ENCODE measurements around the gene ICAM5. TPM values are rescaled to one million over a fixed set of nuclear protein-coding genes. Genes with fewer than 3 reads are reported as not detected.

ICAM5 gene
- total and polyA plus RNA-seq, 2 experiments from 2014 or later = 0.23 to 0.57 TPM

GRCh38 chr19:10327793-10328192 lies 38.0 kb downstream of the ICAM5 start:
- no peak for DNase-seq (ENCODE audit: low spot score)
- TF ChIP-seq EZH2phosphoT487 (IDR thresholded peaks at IDR 0.05; ENCODE audit: low read depth, severe bottlenecking, unreplicated experiment) = no peak
- TF ChIP-seq CTCF (IDR thresholded peaks at IDR 0.05; ENCODE audit: poor library complexity) = no peak
- no peak for TF ChIP-seq EZH2 (IDR thresholded peaks at IDR 0.05; ENCODE audit: borderline replicate concordance)
- Histone ChIP-seq H3K27me3 (no peaks in the 10 kb centered on the region), H3K9me2 (replicated peaks; ENCODE audit: insufficient read depth) (no peaks in the 10 kb centered on the region), H3K27ac (no peak overlapping the region), H3K9me3 (ENCODE audit: low read depth) (no peaks in the 10 kb centered on the region), H3K36me3 (replicated peaks; ENCODE audit: insufficient read depth, low read depth) (no peaks in the 10 kb centered on the region), H4K20me1 (ENCODE audit: insufficient read depth, poor library complexity, severe bottlenecking) (peaks cover 21% of the 10 kb centered on the region), H3K4me1 (ENCODE audit: insufficient read depth) (peaks cover 8% of the 10 kb centered on the region), H3K4me3 (no peak overlapping the region), H3K4me2 (no peak overlapping the region), H2AFZ (no peak overlapping the region), H3K79me2 (peaks cover 40% of the 10 kb centered on the region)
- WGBS (ENCODE audit: low lambda C conversion rate, missing lambda C conversion rate) = 95% methylated on average over 7 of the region's 7 CpGs

DNA sequence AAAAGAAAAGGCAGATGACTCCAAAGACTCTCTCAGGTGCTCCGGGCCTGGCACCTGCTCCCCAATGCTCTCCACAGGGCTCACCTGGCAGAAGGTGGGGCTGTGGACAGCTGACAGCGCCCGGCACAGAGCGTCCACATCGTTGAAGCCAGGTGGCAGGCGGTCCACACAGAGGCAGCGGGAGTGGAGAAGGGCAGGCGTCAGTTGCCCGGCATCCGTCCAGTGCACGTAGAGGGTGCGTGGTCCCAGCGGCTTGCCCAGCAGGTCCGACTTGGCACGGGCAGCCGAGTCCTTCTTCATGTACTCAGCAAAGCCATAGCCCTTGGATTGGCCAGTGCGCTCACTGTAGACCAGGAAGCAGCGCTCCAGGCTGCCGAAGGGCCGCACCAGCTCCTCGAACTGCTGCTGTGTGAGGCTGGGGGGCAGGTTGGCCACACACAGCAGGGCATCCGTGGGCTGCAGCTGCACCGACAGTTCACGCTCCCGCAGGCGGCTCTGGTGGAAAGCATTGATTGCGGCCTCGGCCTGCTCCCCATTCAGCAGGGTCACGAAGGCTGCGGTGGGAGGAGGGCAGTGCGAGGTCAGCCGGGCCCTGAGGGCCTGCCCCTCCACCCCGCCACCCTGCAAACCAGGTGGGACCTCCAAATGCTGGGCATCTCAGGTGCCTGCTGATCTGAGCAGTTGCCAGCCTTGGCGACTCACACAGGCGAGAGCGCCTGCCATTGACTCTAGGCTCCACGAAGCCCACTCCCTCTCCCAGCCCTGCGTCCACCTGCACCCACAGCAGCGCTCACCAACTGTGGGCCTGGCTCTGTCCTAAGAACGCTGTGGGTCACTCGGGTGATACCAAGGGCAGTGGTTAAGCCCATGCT lies 39.0 kb downstream of the ICAM5 start:
- H3K79me2 ChIP-seq = peaks cover 42% of the 10 kb centered on the region
- no peaks in the 10 kb centered on the region for H3K36me3 ChIP-seq (replicated peaks; ENCODE audit: insufficient read depth, low read depth)
- H3K4me2 ChIP-seq = no peak overlapping the region
- H3K9me3 ChIP-seq (ENCODE audit: low read depth) = no peaks in the 10 kb centered on the region
- no peaks in the 10 kb centered on the region for H3K27me3 ChIP-seq
- H3K4me1 ChIP-seq (ENCODE audit: insufficient read depth) = peaks cover 8% of the 10 kb centered on the region
- no peak for TF ChIP-seq CTCF (IDR thresholded peaks at IDR 0.05; ENCODE audit: poor library complexity)
- TF ChIP-seq EZH2 (IDR thresholded peaks at IDR 0.05; ENCODE audit: borderline replicate concordance) = no peak
- no peak for TF ChIP-seq EZH2phosphoT487 (IDR thresholded peaks at IDR 0.05; ENCODE audit: low read depth, severe bottlenecking, unreplicated experiment)
- no peak for DNase-seq (ENCODE audit: low spot score)
- WGBS (ENCODE audit: low lambda C conversion rate, missing lambda C conversion rate) = 98% methylated on average over 41 of the region's 41 CpGs
- H3K4me3 ChIP-seq = no peak overlapping the region
- no peaks in the 10 kb centered on the region for H3K9me2 ChIP-seq (replicated peaks; ENCODE audit: insufficient read depth)
- H3K27ac ChIP-seq = no peak overlapping the region
- peaks cover 22% of the 10 kb centered on the region for H4K20me1 ChIP-seq (ENCODE audit: insufficient read depth, poor library complexity, severe bottlenecking)
- no peak overlapping the region for H2AFZ ChIP-seq

- Histone ChIP-seq H3K4me1 (ENCODE audit: insufficient read depth) (peaks cover 8% of the 10 kb centered on the region), H3K9me3 (ENCODE audit: low read depth) (no peaks in the 10 kb centered on the region), H3K79me2 (peaks cover 42% of the 10 kb centered on the region), H3K4me3 (no peak overlapping the region), H3K4me2 (no peak overlapping the region), H3K27me3 (no peaks in the 10 kb centered on the region), H3K9me2 (replicated peaks; ENCODE audit: insufficient read depth) (no peaks in the 10 kb centered on the region), H4K20me1 (ENCODE audit: insufficient read depth, poor library complexity, severe bottlenecking) (peaks cover 22% of the 10 kb centered on the region), H3K36me3 (replicated peaks; ENCODE audit: insufficient read depth, low read depth) (no peaks in the 10 kb centered on the region), H3K27ac (no peak overlapping the region), H2AFZ (no peak overlapping the region)
- TF ChIP-seq EZH2phosphoT487 (IDR thresholded peaks at IDR 0.05; ENCODE audit: low read depth, severe bottlenecking, unreplicated experiment) (no peak), EZH2 (IDR thresholded peaks at IDR 0.05; ENCODE audit: borderline replicate concordance) (no peak), CTCF (IDR thresholded peaks at IDR 0.05; ENCODE audit: poor library complexity) (no peak)
- 96% methylated on average over 13 of the region's 13 CpGs for WGBS (ENCODE audit: low lambda C conversion rate, missing lambda C conversion rate)
- DNase-seq (ENCODE audit: low spot score) = no peak
Measured at GRCh38 chr19:10329555-10329954, 39.8 kb downstream of the ICAM5 start.
